Stimulated activated CD4-positive, alpha-beta T cell treated with anti-CD3 and anti-CD28 coated beads, Interleukin-12 subunit alpha, Interleukin-12 subunit beta, amount 100 ng/mL, for 48 hours (primary cell): ENCODE results near the gene MRPL20.
"Not testable (repeated sequence)": the region's sequence is repeated elsewhere in the genome, so short reads cannot be mapped to it uniquely, and the experiment has no call there.

Source experiments
- DNase-seq, 3 donors: peaks; one replicate each; pipeline ENCODE4 v3.0.0-alpha.2; 2020; ENCODE audit warnings: low read depth in 2 of 3, low spot score in 1 of 3

Gene MRPL20

DNA sequence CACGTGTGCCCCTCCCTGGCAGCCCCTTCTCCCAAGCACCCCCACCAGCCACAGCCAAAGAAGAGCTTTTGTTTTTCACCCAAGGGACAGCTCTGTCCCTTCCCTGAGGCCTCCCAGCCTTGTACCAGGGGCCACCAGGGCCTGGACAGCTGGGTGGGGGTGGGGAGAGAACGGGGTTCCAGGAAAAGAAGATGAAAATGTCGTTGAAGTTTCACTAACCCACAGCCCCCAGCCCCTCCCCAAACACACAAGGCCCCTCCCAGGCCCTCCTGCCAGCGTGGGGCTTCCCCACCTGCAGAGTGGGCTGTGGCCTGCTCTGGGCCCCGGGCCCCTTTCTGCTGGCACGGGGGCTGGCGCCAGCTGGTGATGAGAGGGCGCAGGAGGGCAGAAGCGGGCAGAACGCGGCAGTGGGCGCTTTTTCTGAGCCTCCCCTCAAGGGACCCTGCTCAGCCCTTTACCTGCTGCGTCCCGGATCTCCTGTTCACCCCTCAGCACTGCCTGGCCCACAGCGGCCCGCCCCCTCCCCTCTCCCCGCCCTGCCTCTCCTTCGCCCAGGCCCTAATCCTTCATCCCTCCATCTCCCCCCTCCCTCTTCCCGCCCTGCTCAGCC is 19.5 kb upstream of the MRPL20 start:
- DNase-seq: no peak

DNA sequence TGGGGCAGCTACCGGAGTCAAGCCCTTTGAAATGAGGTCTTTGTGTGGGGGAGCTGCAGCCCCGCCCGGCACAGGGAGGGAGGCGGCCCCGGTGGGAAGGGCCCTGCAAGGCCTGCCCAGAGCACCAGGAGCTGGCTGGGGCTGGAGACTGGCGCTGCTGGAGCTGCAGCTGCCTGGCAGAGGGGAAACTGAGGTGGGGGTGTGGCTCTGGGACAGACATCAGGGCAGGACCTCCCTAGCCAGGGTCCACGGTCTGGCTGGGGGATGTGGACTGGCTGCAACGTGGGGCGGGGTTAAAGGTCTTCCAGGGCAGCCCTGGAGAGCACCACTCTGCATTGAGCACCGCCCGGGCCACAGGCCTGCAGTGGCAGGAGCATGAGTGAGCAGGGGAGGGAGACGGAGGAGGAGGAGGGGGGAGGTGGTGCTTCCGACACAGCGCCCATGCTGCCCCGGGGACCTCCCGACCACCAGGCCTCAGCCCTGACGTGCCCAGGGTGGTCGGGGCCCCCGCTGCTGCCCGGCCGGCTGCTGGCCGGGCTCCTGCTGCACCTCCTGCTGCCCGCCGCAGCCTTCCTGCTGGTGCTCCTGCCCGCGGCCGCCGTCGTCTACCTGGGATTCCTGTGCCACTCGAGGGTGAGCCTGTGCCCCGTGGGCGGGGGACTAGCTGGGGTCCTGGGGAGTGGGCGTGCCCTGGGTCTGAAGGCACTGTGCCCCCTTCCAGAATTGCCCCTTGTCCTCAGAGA is 18.8 kb upstream of the MRPL20 start:
- no peak for DNase-seq

DNA sequence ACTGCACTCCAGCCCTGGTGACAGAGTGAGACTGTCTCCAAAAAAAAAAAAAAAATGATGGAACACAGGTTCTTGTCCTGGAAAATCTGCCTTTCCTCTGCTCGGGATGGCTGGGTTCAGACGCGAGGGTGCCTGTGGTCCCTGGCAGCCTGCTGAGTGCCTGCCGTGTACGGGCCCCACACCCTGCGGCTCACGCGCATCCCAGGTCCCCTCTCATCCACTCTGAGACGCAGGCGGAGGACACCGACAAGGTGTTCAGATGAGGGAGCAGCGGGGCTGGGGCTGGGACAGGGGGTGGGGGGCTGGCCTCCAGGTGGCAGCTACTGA is 18.3 kb upstream of the MRPL20 start:
- DNase-seq: no peak

DNA sequence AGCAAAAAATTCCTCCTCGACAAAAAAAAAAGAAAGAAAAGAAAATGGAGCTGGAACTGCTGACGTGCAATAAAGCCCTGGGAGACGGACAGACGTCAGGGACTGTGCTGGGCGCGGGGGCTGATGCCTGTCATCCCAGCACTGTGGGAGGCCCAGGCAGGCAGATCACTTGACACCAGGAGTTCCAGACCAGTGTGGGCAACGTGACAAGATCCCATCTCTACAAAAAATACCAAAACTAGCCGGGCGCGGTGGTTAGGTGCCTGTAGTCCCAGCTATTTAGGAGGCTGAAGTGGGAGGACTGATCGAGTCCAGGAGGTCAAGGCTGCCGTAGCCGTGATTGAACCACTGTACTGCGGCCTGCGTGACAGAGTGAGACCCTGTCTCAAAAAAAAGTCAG is 17.6 kb upstream of the MRPL20 start:
- no peak for DNase-seq

DNA sequence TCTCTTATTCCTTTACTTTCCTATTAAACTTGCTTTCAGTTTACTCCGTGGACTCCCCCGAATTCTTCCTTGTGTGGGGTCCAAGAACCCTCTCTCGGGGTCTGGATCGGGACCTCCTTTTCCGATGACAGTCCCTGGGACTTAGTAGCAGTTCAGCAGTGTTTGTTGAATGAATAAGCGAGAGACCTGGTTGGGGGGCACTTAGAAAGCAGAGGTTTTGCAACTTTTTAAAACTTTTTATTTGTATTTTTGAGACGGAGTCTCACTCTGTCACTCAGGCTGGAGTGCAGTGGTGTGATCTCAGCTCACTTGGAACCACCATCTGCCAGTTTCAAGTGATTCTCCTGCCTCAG is 16.1 kb upstream of the MRPL20 start:
- no peak for DNase-seq

DNA sequence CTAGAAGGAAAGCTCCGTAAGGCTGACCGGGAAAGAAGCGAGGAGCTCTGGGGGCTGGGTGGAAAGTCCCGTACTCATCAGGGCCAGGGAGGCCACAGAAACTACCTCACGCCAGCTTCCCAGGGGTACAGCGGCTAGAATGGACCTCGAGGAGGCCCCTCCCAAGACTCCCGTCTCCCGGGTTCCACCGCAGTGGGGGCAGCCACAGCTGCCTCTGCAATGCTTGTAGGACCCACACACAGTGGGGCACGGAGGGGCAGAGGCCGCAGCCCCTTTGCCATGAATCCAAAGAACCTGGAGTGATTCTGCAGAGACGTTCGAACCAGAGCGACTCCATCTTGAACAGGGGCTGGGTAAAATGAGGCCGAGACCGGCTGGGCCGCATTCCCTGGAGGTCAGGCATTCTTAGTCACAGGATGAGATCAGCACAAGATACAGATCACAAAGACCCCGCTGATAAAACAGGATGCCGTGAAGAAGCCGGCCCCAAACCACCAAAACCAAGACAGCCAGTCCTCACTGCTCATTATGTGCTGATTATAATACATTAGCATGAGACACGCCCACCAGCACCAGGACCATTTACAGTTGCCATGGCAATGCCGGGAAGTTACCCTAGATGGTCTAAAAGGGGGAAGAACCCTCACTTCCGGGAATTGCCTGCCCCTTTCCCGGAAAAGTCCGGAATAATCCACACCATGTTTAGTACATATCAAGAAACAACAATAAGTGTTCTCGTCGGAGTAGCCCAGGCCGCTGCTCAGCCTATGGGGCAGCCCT is 15.6 kb upstream of the MRPL20 start:
- DNase-seq: no peak

DNA sequence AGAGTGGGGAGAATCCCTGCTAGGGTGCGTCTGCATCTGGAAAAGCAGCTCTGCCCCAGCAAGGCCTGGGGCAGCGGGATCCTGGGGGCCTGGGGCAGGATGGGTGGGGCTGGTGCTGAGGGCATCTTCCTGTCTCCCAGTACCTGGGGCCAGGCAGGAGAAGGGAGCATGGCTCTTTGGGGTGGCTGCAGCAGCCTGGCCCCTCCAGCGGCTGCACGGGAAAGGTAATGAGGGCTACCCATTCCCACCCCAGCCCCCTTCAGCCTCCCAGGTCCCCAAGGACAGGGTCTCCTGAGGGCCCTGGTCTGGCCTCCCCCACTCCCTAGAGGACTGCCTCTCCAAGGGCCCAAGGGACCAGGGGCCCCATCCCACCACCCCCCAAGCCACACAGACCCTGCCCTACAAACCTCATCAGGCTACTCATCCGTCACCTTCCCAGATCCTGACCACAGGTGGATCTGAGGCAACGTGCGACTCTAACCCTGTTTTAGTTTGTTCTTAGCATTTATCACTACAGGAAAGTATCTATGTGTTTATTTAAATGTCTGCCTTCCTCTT is 14.9 kb upstream of the MRPL20 start:
- DNase-seq: no peak

DNA sequence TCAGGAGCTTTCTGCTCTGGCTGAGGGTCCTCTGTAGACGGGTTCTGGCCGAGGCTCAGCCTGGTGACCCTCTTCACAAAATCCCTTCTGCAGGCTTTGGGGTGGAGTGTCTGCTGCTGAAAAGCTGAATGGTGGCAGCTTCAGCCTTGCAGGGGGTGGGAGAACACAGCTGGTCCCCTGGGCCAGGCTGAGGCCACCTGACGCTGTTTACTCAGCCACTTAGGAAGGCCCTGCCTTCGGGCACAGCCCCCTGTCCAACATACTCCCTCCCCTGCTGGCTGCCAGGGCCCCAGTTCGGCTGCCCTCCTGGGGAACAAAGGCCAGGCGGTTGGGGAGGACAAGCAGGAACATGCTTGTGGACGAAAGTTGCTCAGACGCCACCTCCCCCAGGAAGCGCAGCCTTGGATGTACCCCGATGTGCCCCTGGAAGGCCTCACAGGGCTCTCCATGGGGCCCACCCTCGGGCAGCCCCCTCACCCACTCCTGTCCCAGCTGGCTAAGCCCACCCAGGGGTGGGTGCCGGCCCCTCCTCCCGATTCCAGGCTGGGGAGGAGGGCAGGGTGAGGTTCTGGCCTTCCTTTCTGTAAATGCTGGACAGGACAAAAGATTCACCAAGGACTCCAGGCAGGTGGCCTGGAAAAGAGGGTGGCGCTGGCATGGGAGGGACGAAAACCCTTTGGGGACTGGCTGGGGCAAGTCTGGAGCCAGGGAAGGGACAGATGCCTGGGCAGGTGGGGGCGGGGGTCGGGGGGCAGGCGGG is 14.2 kb upstream of the MRPL20 start, which contains the start of gene ANKRD65:
Gene ANKRD65, minus strand, starts transcription at position 130 of the 760 bp plus-strand sequence. CDS start 271 bp downstream, outside the sequence.
- DNase-seq: no peak

DNA sequence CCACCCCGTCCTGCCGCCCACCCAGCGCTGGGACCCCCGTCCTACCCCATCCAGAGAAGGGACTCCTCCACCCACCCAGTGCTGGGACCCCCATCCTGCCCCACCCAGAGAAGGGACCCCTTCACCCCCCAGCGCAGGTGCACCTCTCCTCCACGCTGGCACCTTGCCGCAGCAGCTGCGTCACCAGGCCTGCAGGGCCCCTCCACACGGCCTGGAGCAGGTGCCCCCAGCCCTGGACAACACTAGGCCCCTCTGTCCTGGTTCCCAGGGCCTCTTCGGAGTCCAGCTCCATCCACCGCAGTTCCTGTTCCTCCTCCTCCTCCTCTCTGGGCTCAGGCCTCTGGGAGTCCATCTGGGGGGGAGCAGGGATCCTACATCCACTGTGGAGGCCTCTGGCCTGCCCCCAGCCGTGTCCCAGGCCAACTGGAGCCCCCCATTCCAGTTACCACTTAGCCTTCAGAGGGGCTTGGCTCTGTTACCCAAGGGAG is 13.6 kb upstream of the MRPL20 start:
- DNase-seq: no peak

DNA sequence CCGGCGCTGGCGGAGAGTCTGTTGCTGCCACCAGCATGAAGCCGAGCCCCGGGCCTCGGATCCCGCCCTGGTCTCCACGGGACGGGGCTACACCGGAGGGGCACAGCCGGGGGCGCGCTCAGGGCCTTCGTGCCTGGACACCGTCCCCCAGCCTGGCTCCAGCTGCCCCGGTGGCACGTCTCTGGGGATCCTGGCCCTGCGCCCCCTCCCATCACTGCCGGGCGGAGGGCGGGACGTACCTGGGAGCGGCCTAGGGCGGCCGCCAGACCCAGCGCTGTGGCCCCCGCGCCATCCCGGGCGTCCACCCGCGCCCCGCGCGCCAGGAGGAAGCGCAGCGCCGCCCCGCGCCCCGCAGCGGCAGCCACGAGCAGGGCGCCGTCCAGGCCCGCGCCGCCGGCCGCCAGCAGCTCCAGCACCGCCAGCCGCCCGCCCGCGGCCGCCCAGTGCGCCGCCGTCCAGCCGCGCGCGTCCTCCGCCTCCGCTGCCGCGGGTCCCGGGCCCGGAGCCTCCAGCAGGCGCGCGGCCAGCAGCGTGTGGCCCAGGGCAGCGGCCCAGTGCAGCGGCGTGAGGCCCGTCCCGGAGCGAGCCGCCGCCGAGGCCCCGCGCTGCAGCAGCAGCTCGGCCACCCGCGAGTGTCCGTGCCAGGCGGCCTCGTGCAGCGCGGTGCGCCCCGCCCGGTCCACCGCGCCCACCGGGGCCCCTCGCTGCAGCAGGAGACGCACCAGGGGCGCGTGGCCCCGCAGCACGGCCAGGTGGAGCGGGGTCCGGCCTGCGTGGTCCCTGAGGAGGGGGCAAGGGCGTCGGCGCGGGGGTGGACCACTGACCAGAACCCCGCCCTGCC is 12.9 kb upstream of the MRPL20 start:
- no peak for DNase-seq

DNA sequence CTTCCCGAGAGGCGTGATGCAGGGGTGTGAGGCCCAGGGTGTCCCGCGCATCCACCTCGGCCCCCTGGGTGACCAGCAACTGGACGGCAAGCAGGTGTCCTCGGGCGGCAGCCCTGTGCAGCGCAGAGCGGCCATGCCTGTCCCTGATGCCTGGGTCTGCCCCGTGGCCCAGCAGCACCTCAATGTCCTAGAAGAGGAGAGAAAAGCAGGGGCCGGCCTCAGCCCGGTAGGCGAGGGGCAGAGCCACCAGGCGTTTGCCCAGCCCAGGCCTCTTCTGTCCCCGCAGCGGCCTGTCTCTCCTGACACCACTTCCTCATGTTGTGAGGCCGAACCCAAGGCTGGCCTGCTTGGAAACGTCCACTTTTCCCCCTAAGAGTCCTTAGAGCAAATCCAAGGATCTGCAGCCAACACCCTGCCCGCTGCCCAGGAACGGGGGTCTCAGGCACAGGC is 12.3 kb upstream of the MRPL20 start:
- no peak for DNase-seq

DNA sequence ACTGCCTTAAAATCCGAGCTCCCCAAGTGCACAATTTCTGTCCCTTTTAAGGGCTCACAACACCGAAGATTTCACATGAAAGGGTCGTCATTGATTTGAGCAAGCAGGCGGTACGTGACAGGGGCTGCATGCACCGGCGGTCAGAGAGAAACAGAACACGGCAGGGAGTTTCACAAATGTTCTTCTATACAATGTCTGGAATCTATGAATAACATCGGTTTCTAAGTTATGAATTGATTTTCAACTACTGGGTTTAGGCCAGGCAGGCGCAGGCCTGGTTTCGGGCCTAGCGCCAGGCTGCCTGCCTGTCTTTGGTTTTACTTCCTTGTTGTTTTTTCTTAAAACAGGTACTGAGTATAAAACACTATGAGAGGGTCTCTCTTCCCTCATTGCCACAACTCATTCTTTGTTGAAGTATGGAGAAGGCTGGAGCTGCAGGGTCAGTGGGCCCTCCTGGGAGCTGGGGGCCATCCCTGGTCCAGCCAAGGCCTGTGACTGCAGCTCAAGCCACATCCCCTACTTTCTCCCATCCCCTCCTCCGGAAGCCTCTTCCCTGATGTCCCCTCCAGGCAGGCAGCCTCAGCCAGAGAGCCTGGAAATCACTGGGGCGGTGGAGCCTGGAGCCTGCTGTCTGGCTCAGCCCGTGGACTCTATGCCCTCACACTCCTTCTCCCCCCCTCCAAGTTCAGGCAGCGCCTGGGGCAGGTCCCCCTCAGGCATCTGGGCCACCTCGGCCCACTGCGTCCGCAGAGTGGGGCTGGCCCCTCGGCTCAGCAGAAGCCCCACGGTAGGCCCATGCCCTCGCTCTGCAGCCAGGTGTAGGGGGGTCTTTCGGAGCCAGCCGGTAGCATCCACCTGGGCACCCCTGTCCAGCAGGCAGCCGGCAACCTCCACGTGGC is 11.6 kb upstream of the MRPL20 start:
- DNase-seq: no peak

DNA sequence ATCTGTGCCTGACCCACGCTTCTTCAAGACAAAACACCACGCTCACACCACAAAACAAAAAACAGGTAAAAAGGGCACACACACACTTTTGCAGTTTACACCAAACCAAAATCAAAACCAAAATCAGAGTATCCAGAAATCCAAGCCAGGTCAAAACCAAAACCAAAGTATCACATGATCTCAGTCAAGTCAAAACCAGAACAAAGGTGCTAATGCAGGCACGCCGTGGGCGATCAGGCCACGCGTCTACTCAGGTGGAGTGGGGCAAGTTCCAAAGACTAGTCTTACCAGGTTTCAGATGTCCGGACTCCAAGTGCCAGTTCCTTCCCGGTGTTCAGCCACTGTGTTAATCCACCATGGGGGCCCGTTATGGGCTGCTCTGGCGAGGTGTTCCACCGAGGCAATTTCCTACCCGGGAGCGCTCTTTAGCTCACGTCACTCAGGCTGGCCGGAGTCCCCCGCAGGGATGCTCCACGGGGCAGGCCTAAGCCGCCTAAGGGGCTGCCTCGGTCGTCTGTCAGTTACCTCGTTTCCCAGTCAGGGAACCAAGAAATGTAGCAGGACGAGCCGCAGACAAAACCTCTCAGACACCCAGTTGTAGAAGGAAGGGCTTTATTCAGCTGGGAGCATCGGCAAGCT is 10.9 kb upstream of the MRPL20 start:
- not testable (repeated sequence) for DNase-seq

DNA sequence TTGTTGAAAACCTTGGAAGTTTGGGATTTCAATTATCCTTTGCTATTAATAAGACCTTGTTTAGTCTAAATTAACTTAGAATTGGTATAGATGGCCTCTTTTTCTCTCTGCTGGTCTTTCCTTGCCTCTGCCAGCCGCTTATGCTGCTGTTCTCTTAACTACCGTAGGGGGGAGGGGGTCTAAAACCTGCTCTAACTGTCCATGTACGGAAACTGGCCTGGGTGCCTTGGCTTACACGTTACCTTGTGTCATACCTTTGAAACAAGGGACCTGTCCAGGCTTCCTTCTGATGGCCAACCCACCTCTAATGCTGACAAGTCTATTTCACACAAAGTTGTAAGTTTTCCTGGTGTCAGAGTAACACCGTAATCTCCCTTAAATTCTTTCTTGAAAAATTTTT is 10.3 kb upstream of the MRPL20 start:
- not testable (repeated sequence) for DNase-seq

DNA sequence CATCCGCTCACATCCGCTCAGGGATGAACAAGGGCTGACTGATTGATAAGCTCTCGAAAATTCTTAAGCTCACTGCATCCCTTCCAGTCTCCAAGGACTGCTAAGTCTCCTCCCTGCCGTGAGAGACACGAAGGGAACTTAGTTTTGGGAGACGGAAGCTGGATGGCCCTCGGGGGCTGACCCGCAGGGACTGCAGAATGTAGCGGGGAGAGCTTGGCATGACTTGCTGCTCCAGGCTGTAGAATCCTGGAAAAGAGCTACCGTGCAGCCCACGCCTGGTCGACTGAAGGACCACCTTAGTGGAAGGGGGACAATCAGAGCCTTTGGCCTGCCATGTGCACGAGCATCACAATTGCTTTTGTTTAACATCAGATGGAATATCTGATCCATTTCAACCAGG is 8.7 kb upstream of the MRPL20 start:
- no peak for DNase-seq

DNA sequence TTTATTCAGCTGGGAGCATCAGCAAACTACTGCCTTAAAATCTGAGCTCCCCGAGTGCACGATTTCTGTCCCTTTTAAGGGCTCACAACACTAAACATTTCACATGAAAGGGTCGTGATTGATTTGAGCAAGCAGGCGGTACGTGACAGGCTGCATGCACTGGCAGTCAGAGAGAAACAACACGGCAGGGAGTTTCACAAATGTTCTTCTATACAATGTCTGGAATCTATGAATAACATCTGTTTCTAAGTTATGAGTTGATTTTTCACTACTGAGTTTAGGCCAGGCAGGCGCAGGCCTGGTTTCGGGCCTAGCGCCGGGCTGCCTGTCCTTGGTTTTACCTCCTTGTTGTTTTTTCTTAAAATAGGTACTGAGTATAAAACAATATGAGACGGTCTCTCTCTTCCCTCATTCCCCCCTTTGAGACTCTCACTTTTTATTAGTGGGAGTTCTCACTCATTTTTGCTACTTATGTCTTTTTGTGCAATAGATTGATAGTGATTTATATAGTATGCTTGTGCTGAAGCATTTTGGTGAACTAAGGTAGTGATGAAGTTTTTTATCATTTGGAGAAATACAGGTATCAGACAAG is 5.3 kb upstream of the MRPL20 start:
- not testable (repeated sequence) for DNase-seq

DNA sequence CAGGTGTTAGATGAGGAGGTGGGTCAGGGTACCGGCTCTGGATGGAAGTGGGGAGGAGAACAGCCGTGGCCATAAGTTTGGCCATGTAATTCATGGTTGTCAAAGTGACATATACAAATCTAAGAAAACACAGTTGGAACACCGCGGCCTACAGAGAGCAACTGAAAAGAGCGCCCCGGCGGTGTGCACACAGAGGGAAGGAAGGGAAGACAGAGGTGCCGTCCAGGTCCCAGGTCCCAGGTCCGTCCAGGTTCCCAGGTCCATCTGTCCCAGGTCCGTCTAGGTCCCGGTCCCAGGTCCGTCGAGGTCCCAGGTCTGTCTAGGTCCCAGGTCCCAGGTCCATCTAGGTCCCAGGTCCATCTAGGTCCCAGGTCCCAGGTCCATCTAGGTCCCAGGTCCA is 4.5 kb upstream of the MRPL20 start:
- DNase-seq: no peak

DNA sequence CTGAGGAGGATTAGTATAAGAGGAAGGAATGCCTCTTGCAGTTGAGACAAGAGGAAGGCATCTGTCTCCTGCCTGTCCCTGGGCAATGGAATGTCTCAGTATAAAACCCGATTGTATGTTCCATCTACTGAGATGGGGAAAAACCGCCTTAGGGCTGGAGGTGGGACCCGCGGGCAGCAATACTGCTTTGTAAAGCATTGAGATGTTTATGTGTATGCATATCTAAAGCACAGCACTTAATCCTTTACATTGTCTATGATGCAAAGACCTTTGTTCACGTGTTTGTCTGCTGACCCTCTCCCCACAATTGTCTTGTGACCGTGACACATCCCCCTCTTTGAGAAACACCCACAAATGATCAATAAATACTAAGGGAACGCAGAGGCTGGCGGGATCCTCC is 3.1 kb upstream of the MRPL20 start:
- not testable (repeated sequence) for DNase-seq
